RCC 7860 (cell line): ENCODE measurements around the gene FAF1.
A peak's percentile ranks its signal among the peaks of the same experiment; 100 is the strongest.
"Not testable (repeated sequence)": the region's sequence is repeated elsewhere in the genome, so short reads cannot be mapped to it uniquely, and the experiment has no call there.

ENCODE experiments used
- DNase-seq: peaks from one replicate; pipeline ENCODE4 v3.0.0-alpha.2; 2015; ENCODE audit warnings: low spot score
- FAIRE-seq: peaks from 2 replicates; lab custom pipeline; 2012; peaks lifted over from hg19 to GRCh38; lab: Jason Lieb, UNC

The FAF1 gene

DNA sequence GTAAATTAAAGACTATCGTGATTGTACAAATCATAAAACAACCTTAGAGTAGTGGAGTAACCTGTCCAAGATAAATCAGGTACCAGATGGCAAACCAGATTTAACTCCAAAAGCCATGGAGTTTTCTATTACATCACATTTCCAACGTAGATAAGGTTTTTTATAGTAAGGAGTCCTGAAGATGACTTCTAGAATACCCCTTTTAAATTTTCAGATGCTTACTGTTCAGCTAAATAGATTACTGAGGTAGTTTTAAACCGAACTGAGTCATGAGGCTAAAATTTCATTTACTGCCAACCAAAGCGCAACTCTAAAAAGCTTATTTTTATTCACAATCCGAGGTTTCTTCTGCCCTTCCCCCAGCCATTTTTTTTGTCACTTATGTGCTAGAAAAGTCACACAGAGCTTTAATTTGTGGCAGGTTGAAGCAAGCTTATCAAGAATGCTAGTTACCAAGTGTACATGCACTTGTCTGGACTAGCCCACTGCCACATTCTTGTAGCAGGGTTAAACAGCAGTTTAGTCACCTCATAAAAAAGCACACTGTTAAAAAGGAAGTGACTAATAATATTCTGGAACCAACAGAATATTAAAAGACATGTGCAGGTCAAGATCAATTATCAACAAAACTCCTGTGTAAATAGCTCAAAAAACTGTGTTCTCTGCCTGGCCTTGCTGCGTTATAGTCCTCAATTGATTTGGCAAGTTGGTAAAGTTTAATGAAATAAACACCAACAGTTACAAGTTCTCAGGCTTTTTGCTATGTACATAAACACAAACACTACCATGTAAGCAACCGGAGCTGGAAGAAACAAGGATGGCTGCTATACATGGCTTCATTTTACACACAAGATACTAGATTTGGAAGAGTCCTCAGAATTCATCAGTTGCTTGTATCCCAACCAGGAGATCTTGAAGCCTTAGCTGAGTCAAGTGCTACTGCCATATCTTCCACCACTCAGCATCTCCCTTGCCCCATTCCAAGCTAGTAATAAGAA lies 356.5 kb downstream of the FAF1 start:
- FAIRE-seq, result peak; percentile 30
- DNase-seq, result peak; percentile 37

DNA sequence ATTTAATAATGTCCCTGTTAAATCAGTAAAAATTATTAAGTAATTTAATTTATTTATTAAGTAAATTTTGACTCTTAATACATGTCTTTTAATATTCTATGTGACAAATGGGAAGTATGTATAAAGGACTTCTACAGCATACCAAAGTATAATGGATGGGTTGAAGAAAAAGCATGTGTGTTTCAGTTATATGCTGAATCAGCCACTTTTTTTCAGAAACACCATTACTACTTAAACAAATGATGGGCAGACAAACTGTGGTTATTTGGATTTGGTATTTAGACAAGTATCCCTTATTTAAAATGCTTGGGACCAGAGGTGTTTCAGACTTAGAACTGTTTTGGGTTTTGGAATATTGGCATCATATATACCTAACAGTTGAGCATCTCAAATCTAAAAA lies 360.5 kb downstream of the FAF1 start:
- FAIRE-seq, result no peak

DNA sequence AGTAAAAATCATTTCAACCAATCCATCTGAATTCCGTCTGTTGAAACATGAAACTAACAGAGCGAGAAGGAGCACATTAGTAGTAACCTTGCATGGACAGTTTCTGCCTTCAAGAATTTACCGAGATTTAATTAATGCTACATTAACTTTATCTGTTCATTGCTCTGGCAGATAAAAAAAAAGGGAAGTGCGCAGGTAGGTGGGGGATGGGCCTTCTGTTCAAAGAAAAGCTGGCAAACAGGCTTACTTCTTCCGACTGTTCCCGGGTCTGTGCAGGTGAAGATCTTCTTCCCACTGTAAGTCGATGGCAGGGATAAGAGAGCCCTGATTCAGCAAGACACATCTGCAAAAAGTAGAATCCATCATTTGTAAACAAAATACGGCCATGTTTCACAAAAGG lies 364.2 kb downstream of the FAF1 start:
- DNase-seq (no peak), FAIRE-seq (no peak)

More for the DNA sequence above, 360.5 kb downstream of the FAF1 start:
- no peak for DNase-seq

DNA sequence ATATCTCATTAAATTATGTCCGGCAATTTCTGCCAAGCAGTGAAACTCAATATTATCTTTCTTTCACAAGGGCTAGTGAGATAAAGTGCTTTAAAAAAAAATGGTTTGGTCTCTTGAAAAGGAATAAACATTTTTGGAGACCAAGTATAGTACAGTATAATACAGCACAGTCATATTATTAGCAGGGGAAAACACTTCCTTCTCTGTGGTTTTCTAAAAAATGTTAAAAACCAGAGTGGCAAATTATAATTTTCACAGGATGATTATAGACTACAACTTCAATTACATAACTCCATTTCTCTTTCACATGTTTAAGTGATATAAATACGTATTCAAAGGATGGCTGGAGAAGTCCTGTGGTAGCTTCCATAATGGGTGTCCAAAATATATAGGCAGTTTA lies 366.6 kb downstream of the FAF1 start:
- FAIRE-seq (no peak), DNase-seq (no peak)

DNA sequence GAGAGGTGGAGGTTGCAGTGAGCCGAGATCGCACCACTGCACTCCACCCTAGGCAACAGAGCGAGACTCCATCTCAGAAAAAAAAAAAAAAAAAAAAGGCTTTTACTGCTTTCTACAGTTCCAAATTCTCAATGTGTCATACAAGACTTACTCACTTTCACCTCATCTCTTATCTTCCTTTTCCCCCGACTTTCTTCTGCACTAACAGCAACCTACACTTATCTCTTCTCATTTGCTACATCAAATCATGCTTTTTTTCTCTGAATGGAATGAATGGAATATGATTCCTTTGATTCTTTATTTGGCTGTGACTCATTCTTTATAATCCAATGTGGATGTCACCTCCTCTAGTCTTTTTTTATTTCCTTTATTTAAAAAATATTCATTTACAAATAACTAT lies 368.5 kb downstream of the FAF1 start:
- FAIRE-seq, result no peak
- no peak for DNase-seq

DNA sequence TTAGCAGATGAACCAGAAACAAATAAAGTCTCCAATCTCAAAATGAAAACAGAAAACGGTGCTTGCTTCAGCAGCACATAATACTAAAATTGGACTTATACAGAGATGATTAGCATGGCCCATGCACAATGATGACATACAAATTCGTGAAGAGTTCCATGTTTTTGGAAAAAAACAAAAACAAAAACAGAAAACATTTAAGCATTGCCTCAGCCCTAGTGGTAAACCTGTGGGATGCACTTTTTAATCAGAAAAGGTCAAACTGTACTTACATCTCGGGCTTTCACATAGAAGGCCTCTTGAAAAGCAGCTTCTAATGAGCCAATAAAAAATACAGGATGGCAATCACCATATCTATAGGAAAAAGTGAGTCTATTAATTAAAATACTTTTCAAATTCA lies 377.7 kb downstream of the FAF1 start:
- FAIRE-seq (no peak), DNase-seq (no peak)

DNA sequence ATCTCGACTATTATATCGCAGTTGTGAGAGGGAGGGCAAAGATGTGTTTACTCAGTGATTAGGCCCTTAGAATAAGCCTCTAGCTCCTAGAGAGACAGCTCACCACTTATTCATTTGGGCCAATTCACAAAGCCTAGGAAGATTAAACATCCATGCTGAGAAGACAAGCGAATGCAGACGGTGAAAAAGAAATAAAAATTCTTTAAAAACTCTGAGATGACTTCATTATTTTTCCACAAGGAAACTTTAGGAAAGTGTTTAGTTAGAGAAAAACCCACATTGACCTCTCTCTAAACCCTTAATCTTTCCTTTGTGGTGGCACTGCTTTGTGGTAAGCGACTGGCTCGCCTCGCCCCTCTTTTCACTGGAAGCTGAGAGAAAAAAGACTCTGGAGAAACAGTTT lies 390.0 kb downstream of the FAF1 start:
- FAIRE-seq, result no peak
- DNase-seq, result no peak

DNA sequence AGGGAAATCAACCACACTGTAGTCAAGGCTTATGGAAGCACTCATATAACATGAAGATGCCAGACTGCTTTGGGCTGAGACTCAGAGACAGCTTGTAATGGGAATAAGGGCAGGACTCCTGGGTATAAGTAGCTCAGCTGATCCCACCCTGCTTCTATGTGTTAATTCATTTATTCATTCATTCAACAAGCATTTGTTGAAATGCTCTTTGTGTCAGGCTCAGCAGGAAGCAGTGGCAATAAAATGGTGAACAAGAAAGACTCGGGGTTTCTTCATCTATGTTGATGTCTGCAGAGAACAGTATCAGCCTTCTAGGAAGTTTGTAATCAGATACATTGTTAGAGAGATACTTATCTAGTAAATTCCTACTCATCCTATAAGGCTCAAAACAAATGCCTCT lies 391.3 kb downstream of the FAF1 start:
- FAIRE-seq (no peak), DNase-seq (no peak)

DNA sequence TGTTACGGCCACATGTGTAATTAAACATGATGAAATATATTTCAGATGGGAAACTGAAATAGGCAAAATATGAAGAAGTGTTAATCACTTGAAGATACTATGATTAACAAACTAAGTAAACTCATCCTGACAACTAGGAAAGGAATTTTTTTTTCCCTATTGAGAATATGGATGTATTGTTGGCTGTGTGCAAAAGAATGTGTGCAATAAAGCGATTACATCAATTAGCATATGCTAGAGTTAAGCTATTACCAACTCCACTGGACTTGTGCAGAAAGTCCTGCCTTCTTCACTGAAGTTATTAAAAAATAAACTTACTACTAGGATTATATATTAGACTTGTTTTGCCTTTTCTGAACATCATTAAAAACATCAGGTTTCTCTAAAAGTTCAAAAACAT lies 393.7 kb downstream of the FAF1 start:
- no peak for FAIRE-seq
- DNase-seq, result no peak

DNA sequence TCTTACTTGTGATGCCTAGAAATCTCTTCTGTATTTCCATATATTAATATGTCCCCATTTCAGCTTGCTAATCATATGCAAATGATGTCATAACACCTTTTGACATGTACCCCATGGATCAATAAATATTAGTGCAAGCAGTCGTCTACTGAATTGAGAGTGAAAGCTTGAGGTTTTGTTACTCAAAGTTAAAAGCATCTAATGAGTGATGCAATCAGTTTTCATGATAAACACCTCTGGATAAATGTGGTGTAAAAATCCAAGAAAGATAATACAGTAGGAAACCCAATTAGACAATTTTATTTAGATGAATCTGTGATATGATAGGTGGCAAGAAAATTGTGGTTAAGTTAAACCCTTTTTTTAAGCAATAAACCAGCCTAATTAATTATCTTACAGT lies 395.6 kb downstream of the FAF1 start:
- FAIRE-seq (no peak), DNase-seq (no peak)

DNA sequence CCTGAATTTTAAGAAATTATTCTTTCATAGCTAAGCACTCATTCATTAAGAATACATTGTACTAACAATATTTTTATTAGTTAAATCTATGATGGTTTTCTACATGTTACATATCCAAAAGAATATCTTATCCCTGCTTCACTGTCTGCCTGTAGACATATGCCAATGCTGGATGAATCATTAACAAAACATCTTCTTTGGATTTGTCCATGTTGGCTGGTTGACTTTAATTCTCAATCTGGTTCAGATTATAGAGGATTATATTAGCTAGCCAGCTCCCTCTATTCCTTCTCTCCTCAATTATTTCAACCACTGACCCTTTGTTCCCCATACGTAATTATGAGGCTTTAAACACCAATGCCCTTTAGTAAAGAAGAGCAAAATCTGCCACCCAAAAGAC lies 398.0 kb downstream of the FAF1 start:
- no peak for DNase-seq
- FAIRE-seq, result no peak

DNA sequence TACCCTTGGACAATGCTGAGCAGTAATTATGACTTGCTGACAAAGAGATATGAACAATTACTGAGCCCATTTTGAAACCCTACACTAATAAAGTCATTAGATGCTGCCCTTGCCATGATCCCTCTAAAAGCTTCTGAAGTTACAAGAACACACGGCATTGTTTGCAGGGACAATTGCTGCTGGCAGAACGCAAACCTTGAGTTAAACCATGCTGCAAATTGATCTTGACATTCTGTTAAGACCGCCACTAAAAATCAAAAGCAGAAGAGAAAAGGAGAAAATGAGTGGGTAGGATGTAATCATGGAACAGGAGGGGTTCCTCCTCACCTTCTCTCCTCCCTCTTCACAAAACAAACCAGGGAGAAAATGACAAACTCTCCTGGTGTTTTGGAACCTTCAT lies 400.6 kb downstream of the FAF1 start:
- DNase-seq (no peak), FAIRE-seq (no peak)

DNA sequence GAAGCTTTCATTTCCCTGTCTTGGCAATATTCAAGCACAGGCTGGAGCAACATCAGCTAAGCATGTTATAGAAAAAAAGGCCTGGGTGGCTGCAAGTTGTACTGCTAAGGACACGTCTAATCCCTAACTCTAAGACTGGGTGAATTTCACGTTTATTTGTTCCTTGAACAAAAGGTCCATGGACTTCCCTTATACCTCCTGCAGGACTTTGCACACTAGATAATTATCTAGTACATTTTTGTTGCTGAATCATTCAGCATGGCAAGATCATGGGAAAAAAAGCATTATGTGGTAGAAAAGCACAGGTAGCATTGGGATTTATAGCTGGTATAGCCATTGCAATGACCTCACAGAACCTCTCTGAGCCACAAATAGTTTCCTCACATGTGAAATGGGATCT lies 406.1 kb downstream of the FAF1 start:
- DNase-seq, result no peak
- no peak for FAIRE-seq

DNA sequence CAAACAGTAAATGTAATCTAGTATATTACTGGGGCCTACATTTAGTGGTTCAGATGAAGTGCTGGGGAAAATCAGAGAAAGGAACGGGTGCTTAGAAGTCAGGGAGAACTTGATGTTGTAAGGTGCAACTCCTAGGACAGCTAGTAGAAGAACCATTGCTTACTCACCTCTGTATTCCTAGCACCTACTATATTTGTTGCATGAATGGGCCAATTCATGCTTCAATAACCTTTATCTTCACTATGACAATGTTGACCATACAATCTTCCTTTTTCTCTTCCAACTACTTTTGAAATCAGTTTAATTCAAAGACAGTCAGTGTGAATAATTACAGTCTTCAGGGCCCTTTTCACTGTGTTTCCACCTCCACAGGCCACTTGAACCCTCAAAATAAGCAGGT lies 411.8 kb downstream of the FAF1 start:
- FAIRE-seq, result no peak
- no peak for DNase-seq

DNA sequence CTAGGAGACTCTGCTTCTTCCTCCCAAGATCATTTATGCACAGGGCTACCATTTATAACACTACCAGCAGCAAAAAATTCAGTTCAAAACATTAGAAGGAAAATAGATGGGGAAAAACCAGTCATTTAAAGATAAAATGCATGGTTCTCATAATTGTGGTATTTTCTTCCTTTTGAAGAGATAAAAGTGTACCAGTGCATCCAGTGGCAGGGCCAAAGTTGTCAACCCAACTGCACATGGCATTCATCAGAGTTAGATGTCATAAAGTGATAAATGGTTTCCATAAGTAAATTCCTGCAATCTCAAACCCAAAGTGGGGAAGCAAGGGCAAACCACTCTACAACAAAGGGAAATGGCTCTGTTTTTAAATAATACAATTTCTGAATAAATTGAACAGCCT lies 417.7 kb downstream of the FAF1 start:
- FAIRE-seq, result no peak
- DNase-seq, result no peak

DNA sequence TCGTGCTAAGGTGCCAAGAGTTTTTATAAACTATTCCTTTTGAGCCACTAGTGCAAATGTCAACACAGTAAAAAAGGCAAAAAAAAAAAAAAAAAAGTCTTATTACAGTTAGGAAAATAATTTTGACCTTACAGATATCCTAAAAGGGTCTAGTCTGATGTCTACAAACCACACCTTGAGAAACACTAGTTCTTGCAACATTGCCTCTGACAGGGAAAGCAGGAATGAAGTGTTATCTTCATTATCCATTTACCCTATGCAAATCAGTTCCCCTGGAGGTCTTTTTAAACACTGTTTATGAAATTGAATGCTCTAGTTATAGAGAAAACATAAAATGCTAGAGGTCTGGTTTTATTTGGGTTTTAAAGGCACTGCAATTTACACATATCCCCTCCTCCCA lies 421.6 kb downstream of the FAF1 start:
- DNase-seq (no peak), FAIRE-seq (no peak)

DNA sequence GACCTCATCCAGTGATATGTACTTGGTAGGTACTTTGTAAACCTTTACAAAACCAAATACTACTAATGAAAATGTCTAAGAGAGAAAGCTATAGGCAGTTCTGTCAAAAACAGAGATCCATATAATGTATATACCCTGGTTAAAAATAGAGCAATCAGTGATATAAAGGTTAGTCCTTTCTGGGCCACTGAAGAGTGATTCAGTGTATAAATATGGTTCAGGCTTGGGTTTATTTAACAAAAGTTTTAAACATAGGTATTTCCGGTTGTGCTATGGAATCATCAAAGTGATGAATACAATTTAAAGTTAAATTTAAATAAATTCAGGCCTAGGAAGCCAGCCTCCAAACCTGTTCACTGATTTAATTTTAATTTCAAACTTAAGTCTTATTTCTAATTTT lies 428.5 kb downstream of the FAF1 start:
- no peak for FAIRE-seq
- no peak for DNase-seq

DNA sequence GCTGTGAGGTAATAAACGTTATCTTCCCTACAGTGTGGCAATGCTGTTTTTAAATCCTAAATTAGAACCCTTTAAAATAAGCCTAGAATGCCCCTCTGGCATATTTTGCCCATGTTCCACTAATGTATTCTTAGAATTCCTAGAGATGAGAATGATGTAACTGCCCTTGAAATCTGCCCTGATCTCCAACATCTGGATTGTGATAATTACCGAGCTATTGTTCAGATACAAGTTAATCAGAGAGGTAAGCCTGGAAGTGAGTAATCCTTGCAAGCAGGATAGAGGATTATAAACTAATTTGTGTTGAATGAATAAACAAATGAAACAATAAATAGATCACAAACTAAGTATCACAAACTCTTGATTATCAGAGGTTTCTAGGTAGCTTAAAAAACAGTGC lies 429.0 kb downstream of the FAF1 start:
- FAIRE-seq (no peak), DNase-seq (no peak)

DNA sequence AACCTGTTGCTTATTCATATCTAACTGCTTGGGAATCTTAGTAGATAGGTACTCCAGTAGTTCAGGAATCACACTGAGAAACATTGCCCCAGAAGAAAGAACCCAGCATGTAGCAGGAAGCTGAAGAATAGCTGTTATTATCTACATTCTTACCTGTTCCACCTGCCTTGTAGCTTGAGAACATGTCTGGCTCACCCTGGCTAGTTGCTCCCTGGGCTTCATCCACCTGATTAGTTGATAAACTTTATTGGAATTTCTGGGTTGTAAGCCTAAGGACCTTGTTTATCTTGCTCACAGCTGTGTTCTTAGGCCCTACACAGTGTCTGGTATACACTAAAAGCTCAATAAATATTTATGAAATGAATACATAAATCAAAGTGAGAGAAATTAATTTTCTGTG lies 430.6 kb downstream of the FAF1 start:
- FAIRE-seq (no peak), DNase-seq (no peak)

DNA sequence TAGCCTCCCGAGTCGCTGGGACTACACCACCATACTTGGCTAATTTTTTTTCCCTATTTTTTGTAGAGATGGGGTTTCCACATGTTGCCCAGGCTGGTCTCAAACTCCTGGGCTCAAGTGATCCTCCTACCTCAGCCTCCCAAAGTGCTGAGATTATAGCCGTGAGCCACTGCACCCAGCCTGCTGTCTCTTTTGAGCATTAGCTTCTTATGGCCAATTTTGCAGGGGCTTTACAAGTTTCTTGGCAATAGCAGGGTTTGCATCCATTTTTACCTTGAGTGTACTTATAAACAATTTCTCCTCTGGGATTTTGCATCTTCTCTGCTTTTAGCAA lies 432.1 kb downstream of the FAF1 start:
- not testable (repeated sequence) for FAIRE-seq, DNase-seq

DNA sequence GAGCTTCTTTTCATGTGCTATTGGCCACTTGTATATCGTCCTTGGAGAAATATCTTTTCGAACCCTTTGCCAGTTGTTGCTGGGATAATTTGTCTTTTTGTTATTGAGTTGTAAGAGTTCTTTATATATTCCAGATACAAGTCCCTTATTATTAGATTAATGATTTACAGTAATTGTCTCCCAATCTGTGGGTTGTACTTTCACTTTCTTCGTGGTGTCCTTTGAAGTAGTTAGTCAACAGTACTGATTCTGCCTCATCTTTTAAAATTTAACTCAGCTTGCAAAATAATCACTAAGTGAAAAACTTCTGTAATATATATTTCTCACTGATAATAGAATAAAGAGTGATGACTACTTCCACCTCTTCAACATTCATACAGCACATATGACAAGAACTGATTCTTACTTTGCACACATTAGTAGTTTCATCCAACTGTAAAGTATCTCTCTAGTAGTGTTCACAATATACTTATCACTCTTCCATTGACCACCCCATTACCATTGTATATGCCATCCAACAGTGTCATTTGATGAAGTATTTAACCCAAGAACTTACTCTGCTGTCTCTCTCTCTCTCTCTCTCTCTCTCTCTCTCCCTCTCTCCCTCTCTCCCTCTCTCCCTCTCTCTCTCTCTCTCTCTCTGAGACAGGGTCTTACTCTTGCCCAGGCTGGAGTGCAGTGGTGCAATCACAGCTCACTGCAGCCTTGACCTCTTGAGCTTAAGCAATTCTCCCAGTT lies 432.6 kb downstream of the FAF1 start:
- peak; percentile 81 for FAIRE-seq
- DNase-seq, result peak; percentile 36

DNA sequence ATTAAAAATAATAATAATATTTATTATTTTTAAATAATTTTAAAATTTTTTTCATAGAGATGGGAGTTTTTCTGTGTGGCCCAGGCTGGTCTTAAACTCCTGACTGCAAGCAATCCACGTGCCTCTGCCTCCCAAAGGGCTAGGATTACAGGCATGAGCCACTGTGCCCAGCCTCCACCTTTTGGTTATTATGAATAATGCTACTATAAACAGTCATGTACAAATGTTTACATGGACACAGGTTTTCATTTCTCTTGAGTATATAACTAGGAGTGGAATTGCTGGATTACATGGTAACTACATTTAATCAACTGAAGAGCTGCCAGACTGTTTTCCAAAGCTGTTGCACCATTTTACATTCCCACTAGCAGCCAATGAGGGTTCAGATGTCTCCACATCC lies 433.6 kb downstream of the FAF1 start:
- no peak for DNase-seq
- no peak for FAIRE-seq
